Body of pancreas (tissue), 4 donors: ENCODE data around the gene TAL1. TPM values are rescaled to one million over a fixed set of nuclear protein-coding genes. Genes with fewer than 3 reads are reported as not detected.
"Not testable (repeated sequence)": the region's sequence is repeated elsewhere in the genome, so short reads cannot be mapped to it uniquely, and the experiment has no call there.

Experiments
- ATAC-seq: fragments of 150-250 bp; one replicate; pipeline ENCODE4 v1.9.1; 2016
- DNase-seq, 4 donors: peaks; one replicate each; pipeline ENCODE4 v3.0.0-alpha.2; 2019
- H3K27ac ChIP-seq, 4 donors: fragments of 200-600 bp; sonication (generic); 1 replicate in 3 of 4; 2 replicates in 1 of 4; pipeline versions ENCODE4 v1.5.1 to v1.6.1; 2016 to 2019; ENCODE audit warnings: mild to moderate bottlenecking in 1 of 4, mixed read lengths in 1 of 4, moderate library complexity in 1 of 4
- H3K27me3 ChIP-seq, 2 donors: fragments of 200-600 bp; sonication (generic); one replicate each; pipeline ENCODE4 v1.6.0; 2016; ENCODE audit warnings: mild to moderate bottlenecking in 1 of 2
- H3K36me3 ChIP-seq, 2 donors: fragments of 200-600 bp; sonication (generic); replicated peaks in 1 of 2; 2 replicates each; pipeline ENCODE4 v1.5.1; 2016; ENCODE audit warnings: low read depth in 2 of 2; ENCODE audit not compliant: insufficient read depth in 1 of 2
- H3K4me1 ChIP-seq: fragments of 200-600 bp; sonication (generic); one replicate; pipeline ENCODE4 v1.6.0; 2016
- H3K4me3 ChIP-seq, 2 donors: fragments of 200-600 bp; sonication (generic); 1 replicate in 1 of 2; 2 replicates in 1 of 2; pipeline ENCODE4 v1.5.1; 2016 to 2019
- H3K9me3 ChIP-seq, 3 donors: fragments of 200-600 bp; sonication (generic); 1 replicate in 2 of 3; 2 replicates in 1 of 3; pipeline ENCODE4 v1.5.1; 2016
- CTCF ChIP-seq, 7 experiments: fragments of 450-650 bp in 4 of 7; fragments of 200-600 bp in 3 of 7; sonication (generic) in 3 of 7; IDR thresholded peaks; one replicate each; pipeline ENCODE4 v1.5.1; 2016 to 2019; ENCODE audit warnings: antibody characterized with exemption in 7 of 7
- POLR2A ChIP-seq, 3 donors: fragments of 450-650 bp; IDR thresholded peaks; one replicate each; pipeline ENCODE4 v1.6.1; 2016; ENCODE audit warnings: antibody characterized with exemption in 3 of 3, mild to moderate bottlenecking in 2 of 3
- WGBS, 2 donors: methylation state at CpG; one replicate each; pipeline ENCODE4 v1.1.5; 2017; 5-methylcytosine and 5-hydroxymethylcytosine counted together
- intact Hi-C: fragments of 100-400 bp; cut with DNase I; formaldehyde crosslinking; loops from one replicate; pipeline ENCODE4 v1.15.1; 2023
- total RNA-seq, 2 donors: library from RNA; depleted of rRNA; stranded (reverse); fragments of >200 nt; gene quantifications; one replicate each; pipeline ENCODE4 v1.1.0, GENCODE V29; 2016

The TAL1 gene
- total RNA-seq, 2 donors from 2014 or later: 2.3 to 2.6 TPM

- no peaks in the 10 kb centered on the region for H3K9me3 ChIP-seq
- TF ChIP-seq POLR2A (IDR thresholded peaks at IDR 0.05) (no peak), CTCF (IDR thresholded peaks at IDR 0.05) (no peak)
- peaks cover 0 to 4% of the 10 kb centered on the region in 2 donors for H3K27me3 ChIP-seq
- DNase-seq: no peak
- no peak overlapping the region for H3K27ac ChIP-seq
- peaks cover 37% of the 10 kb centered on the region for H3K4me1 ChIP-seq
- intact Hi-C loops: no loop called here
- no peak for ATAC-seq
- no peak overlapping the region for H3K4me3 ChIP-seq
- no peaks in the 10 kb centered on the region for H3K36me3 ChIP-seq
Measured at GRCh38 chr1:47194311-47194710, 37.7 kb downstream of the TAL1 start.

- intact Hi-C loops, DNase-seq, ATAC-seq, H3K27me3 ChIP-seq, H3K4me3 ChIP-seq, H3K36me3 ChIP-seq, H3K27ac ChIP-seq, H3K9me3 ChIP-seq: not testable (repeated sequence)
- H3K4me1 ChIP-seq: peaks cover 45% of the 10 kb centered on the region
- WGBS, 2 donors: 63 to 74% methylated on average over 10 of the region's 10 CpGs
Measured at GRCh38 chr1:47193496-47193895, 38.5 kb downstream of the TAL1 start.

GRCh38 chr1:47192458-47193384 lies 39.3 kb downstream of the TAL1 start:
- Histone ChIP-seq H3K4me1 (peaks cover 45% of the 10 kb centered on the region), H3K36me3 (no peaks in the 10 kb centered on the region), H3K9me3 (no peaks in the 10 kb centered on the region), H3K27me3 (peaks cover 0 to 1% of the 10 kb centered on the region in 2 donors), H3K4me3 (no peak overlapping the region), H3K27ac (peak overlapping the region; percentile 11 to 92 (median 88))
- WGBS, 2 donors: 10 to 11% methylated on average over 9 to 10 of the region's 10 CpGs
- intact Hi-C loops: no loop called here
- ATAC-seq (peak; percentile 17), DNase-seq (peak; percentile 75 to 84 (median 78))
- no peak for TF ChIP-seq POLR2A (IDR thresholded peaks at IDR 0.05)
- peak; percentile 82 to 92 (median 91) for TF ChIP-seq CTCF (IDR thresholded peaks at IDR 0.05)

GRCh38 chr1:47191940-47192457 lies 40.0 kb downstream of the TAL1 start:
- TF ChIP-seq POLR2A (IDR thresholded peaks at IDR 0.05) (no peak), CTCF (IDR thresholded peaks at IDR 0.05) (no peak)
- whole genome bisulfite sequencing, 2 donors: 65 to 69% methylated on average over 4 of the region's 4 CpGs
- H3K27ac ChIP-seq: peak overlapping the region; percentile 11 to 92 (median 88)
- no peaks in the 10 kb centered on the region for H3K9me3 ChIP-seq
- intact Hi-C loops: no loop called here
- no peak overlapping the region for H3K4me3 ChIP-seq
- DNase-seq: no peak
- no peaks in the 10 kb centered on the region for H3K27me3 ChIP-seq
- ATAC-seq: no peak
- H3K4me1 ChIP-seq: peaks cover 45% of the 10 kb centered on the region
- no peaks in the 10 kb centered on the region for H3K36me3 ChIP-seq

GRCh38 chr1:47190857-47191256 lies 41.2 kb downstream of the TAL1 start:
- Histone ChIP-seq H3K27me3 (no peaks in the 10 kb centered on the region), H3K4me1 (peaks cover 45% of the 10 kb centered on the region), H3K27ac (peak overlapping the region; percentile 84 to 92 (median 88)), H3K36me3 (no peaks in the 10 kb centered on the region), H3K9me3 (no peaks in the 10 kb centered on the region), H3K4me3 (no peak overlapping the region)
- no peak for ATAC-seq
- TF ChIP-seq POLR2A (IDR thresholded peaks at IDR 0.05): no peak
- TF ChIP-seq CTCF (IDR thresholded peaks at IDR 0.05): no peak
- WGBS, 2 donors: 94% methylated on average over 3 to 5 of the region's 6 CpGs
- DNase-seq: no peak
- intact Hi-C loops: no loop called here
